Measurements from ENCODE around the gene DOC2A. TPM values are rescaled to one million over a fixed set of nuclear protein-coding genes. Genes with fewer than 3 reads are reported as not detected.

DOC2A gene
- total and polyA plus RNA-seq, 4 donors: 0.09 to 0.22 (median 0.17) TPM; not detected in 1

DNA sequence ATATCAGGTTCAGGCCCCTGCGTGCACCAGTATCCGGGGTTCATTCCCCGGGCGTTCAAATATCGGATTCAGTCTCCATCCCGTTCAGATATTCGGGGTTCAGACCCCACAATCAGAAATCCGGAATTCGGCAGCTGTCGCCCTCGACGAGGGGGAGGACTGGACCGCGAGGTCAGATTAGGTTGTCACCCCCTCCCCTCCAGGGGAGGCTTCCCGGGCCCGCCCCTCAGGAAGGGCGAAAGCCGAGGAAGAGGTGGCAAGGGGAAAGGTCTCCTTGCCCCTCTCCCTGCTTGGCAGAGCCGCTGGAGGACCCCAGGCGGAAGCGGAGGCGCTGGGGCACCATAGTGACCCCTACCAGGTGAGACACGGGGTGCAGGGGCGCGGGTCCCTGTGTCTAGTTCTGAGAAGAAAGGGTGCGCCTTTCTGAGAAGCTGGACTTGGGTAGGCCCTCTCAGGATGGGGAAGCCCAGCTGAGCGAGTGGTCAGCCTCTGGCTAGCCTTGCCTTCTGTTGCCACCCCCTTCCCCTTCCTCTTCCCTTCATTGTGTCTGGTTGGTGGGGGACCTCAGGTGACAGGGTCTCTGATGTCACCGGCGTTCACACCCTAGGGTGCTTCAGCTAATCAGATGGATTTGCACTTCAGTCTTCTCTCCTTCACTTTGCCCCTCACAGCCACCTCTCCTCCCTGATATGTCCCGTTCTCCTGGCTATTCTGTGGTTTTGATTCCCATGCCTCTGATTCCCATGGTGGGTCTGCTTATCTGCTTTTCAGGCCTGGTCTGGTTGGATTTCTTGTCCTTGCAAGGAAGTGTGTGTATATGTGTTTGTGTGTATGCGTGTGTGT is 36.3 kb downstream of the DOC2A start:
- DNase-seq (ENCODE audit: low spot score): no peak
- WGBS: 4% methylated on average over 31 of the region's 31 CpGs
- H3K9ac ChIP-seq (ENCODE audit: low read depth in 1 of 2, low read length in 2 of 2): peak overlapping the region; percentile 74 to 87
- H3K27me3 ChIP-seq (ENCODE audit: control insufficient read depth in 4 of 4, insufficient read depth in 4 of 4, low read length in 3 of 4): no peaks in the 10 kb centered on the region
- H3K27ac ChIP-seq (ENCODE audit: low read depth in 1 of 2, low read length in 2 of 2): peak overlapping the region; percentile 69 to 76
- TF ChIP-seq RXRA (IDR thresholded peaks at IDR 0.05): no peak
- TF ChIP-seq, protein P1, sequence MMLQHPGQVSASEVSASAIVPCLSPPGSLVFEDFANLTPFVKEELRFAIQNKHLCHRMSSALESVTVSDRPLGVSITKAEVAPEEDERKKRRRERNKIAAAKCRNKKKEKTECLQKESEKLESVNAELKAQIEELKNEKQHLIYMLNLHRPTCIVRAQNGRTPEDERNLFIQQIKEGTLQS (IDR thresholded peaks at IDR 0.05): no peak
- no peak for TF ChIP-seq HNF4A (conservative IDR thresholded peaks at IDR 0.05)
- TF ChIP-seq FOXA2 (IDR thresholded peaks at IDR 0.05): no peak
- TF ChIP-seq SP1 (IDR thresholded peaks at IDR 0.05): peak; percentile 14
- TF ChIP-seq, protein P2, sequence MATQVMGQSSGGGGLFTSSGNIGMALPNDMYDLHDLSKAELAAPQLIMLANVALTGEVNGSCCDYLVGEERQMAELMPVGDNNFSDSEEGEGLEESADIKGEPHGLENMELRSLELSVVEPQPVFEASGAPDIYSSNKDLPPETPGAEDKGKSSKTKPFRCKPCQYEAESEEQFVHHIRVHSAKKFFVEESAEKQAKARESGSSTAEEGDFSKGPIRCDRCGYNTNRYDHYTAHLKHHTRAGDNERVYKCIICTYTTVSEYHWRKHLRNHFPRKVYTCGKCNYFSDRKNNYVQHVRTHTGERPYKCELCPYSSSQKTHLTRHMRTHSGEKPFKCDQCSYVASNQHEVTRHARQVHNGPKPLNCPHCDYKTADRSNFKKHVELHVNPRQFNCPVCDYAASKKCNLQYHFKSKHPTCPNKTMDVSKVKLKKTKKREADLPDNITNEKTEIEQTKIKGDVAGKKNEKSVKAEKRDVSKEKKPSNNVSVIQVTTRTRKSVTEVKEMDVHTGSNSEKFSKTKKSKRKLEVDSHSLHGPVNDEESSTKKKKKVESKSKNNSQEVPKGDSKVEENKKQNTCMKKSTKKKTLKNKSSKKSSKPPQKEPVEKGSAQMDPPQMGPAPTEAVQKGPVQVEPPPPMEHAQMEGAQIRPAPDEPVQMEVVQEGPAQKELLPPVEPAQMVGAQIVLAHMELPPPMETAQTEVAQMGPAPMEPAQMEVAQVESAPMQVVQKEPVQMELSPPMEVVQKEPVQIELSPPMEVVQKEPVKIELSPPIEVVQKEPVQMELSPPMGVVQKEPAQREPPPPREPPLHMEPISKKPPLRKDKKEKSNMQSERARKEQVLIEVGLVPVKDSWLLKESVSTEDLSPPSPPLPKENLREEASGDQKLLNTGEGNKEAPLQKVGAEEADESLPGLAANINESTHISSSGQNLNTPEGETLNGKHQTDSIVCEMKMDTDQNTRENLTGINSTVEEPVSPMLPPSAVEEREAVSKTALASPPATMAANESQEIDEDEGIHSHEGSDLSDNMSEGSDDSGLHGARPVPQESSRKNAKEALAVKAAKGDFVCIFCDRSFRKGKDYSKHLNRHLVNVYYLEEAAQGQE (IDR thresholded peaks at IDR 0.05): no peak
- TF ChIP-seq YY1 (IDR thresholded peaks at IDR 0.05): no peak
- TF ChIP-seq HNF4G (IDR thresholded peaks at IDR 0.05): no peak
- no peak for TF ChIP-seq EGR1 (IDR thresholded peaks at IDR 0.05; ENCODE audit: low read depth in 2 of 2)
- no peak for TF ChIP-seq FOXA1 (IDR thresholded peaks at IDR 0.05)
- no peak for TF ChIP-seq JUND (IDR thresholded peaks at IDR 0.05)
- TF ChIP-seq, protein P3, sequence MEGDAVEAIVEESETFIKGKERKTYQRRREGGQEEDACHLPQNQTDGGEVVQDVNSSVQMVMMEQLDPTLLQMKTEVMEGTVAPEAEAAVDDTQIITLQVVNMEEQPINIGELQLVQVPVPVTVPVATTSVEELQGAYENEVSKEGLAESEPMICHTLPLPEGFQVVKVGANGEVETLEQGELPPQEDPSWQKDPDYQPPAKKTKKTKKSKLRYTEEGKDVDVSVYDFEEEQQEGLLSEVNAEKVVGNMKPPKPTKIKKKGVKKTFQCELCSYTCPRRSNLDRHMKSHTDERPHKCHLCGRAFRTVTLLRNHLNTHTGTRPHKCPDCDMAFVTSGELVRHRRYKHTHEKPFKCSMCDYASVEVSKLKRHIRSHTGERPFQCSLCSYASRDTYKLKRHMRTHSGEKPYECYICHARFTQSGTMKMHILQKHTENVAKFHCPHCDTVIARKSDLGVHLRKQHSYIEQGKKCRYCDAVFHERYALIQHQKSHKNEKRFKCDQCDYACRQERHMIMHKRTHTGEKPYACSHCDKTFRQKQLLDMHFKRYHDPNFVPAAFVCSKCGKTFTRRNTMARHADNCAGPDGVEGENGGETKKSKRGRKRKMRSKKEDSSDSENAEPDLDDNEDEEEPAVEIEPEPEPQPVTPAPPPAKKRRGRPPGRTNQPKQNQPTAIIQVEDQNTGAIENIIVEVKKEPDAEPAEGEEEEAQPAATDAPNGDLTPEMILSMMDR (IDR thresholded peaks at IDR 0.05; ENCODE audit: low read depth, low read length, missing input control): no peak
- TF ChIP-seq NR2F2 (IDR thresholded peaks at IDR 0.05): peak; percentile 26
- H3K9me3 ChIP-seq (ENCODE audit: control insufficient read depth in 4 of 4, low read length in 3 of 4): no peaks in the 10 kb centered on the region
- peaks cover 2 to 26% (median 15%) of the 10 kb centered on the region in 4 donors for H3K36me3 ChIP-seq (ENCODE audit: control insufficient read depth in 4 of 4, insufficient read depth in 3 of 4, low read depth in 1 of 4, low read length in 3 of 4)
- H3K4me1 ChIP-seq (ENCODE audit: control insufficient read depth in 4 of 4, insufficient read depth in 4 of 4, low read length in 3 of 4): peaks cover 3 to 30% (median 24%) of the 10 kb centered on the region in 4 donors
- peak overlapping the region; percentile 67 to 87 (median 81) for H3K4me3 ChIP-seq (ENCODE audit: low read depth in 1 of 3, low read length in 3 of 3)

DNA sequence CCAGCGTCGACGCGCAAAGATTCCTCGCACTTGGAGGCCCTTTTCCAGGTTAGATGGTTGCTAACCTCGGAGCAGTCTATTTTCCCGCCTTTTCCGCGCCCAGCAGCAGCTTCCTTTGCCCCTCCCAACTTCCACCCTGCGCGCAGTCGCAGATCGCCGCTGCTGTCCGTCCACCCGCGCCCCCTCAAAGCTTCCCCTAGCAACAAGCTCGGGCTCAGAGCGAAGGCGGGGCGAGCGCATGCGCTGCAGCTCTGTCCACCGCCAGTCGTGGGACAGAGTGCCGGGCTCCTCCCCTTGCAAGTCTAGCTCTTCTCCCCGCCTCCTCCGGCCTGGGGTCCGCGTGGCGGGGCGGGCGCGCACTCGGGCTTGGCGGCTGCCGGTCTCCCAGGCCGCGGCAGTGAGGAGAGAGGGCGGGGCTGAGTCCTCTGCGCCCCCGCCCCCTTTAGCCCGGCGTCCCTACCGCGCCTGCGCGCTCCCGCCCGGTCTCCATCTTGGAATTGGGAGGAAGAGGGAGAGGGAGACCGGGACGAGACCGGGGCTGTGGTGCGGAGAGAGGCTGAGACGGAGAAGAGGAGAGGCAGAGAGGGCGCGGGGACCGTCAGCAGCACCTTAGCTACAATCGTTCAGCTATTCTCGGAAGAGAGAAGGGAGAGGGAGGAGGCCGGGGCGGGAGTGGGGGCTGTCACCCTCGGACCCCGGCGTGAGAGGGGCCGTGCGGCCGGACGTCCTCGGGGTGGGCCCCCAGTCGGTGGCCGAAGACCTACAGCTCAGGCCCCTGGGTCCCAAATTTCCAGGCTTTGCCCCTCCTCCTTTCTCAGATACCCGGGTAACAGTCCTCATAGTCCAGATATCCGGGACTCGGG is 37.2 kb downstream of the DOC2A start, which contains the start of gene TAOK2:
Gene TAOK2, plus strand, starts transcription at position 485 of the 863 bp plus-strand sequence. CDS start 3,905 bp downstream, outside the sequence.
- Histone ChIP-seq H3K9me3 (ENCODE audit: control insufficient read depth in 4 of 4, low read length in 3 of 4) (no peaks in the 10 kb centered on the region), H3K27ac (ENCODE audit: low read depth in 1 of 2, low read length in 2 of 2) (peak within 1 kb of the TSS; percentile 69 to 76), H3K36me3 (ENCODE audit: control insufficient read depth in 4 of 4, insufficient read depth in 3 of 4, low read depth in 1 of 4, low read length in 3 of 4) (peaks cover 2 to 20% (median 12%) of the 10 kb centered on the region in 4 donors), H3K4me1 (ENCODE audit: control insufficient read depth in 4 of 4, insufficient read depth in 4 of 4, low read length in 3 of 4) (peaks cover 3 to 30% (median 24%) of the 10 kb centered on the region in 4 donors), H3K9ac (ENCODE audit: low read depth in 1 of 2, low read length in 2 of 2) (peak within 1 kb of the TSS; percentile 74 to 87), H3K4me3 (ENCODE audit: low read depth in 1 of 3, low read length in 3 of 3) (peak within 1 kb of the TSS; percentile 67 to 87 (median 81)), H3K27me3 (ENCODE audit: control insufficient read depth in 4 of 4, insufficient read depth in 4 of 4, low read length in 3 of 4) (no peaks in the 10 kb centered on the region)
- 3% methylated on average over 75 of the region's 75 CpGs for WGBS
- DNase-seq (ENCODE audit: low spot score): peak; percentile 94
- TF ChIP-seq RAD21 (IDR thresholded peaks at IDR 0.05): peak; percentile 20 to 52
- TF ChIP-seq TAF1 (conservative IDR thresholded peaks at IDR 0.05): no peak
- TF ChIP-seq JUND (IDR thresholded peaks at IDR 0.05): no peak
- TF ChIP-seq GABPA (IDR thresholded peaks at IDR 0.05 in 1 of 2, conservative IDR thresholded peaks at IDR 0.05 in 1 of 2): peak in 1 of 2 donors; percentile 80
- TF ChIP-seq, protein P2 (IDR thresholded peaks at IDR 0.05): peak; percentile 67
- TF ChIP-seq FOXA2 (IDR thresholded peaks at IDR 0.05): no peak
- peak; percentile 96 for TF ChIP-seq YY1 (IDR thresholded peaks at IDR 0.05)
- peak; percentile 57 for TF ChIP-seq SP1 (IDR thresholded peaks at IDR 0.05)
- TF ChIP-seq, protein P3 (IDR thresholded peaks at IDR 0.05; ENCODE audit: low read depth, low read length, missing input control): no peak
- TF ChIP-seq, protein P4, sequence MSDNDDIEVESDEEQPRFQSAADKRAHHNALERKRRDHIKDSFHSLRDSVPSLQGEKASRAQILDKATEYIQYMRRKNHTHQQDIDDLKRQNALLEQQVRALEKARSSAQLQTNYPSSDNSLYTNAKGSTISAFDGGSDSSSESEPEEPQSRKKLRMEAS (IDR thresholded peaks at IDR 0.05): peak; percentile 62
